Nucleus accumbens (tissue), 56 donors: ENCODE data around the gene RTN4.
"Not testable (repeated sequence)": the region's sequence is repeated elsewhere in the genome, so short reads cannot be mapped to it uniquely, and the experiment has no call there.

Source experiments
- DNase-seq, 56 donors: peaks; one replicate each; lab custom pipeline; 2025; lab: John Stamatoyannopoulos, UW

Gene RTN4

GRCh38 chr2:55050100-55050994 lies at the start of gene RTN4:
Gene RTN4, minus strand, starts transcription at chr2:55050451. Its CDS starts 151 bp downstream, at chr2:55050300.
- DNase-seq: peak; percentile 83 to 99 (median 99)

- DNase-seq: no peak
These were observed 49.2 kb upstream of the RTN4 start for GRCh38 chr2:55099493-55099877.

- DNase-seq: no peak
These were observed 47.5 kb upstream of the RTN4 start for GRCh38 chr2:55097461-55098410.

DNA sequence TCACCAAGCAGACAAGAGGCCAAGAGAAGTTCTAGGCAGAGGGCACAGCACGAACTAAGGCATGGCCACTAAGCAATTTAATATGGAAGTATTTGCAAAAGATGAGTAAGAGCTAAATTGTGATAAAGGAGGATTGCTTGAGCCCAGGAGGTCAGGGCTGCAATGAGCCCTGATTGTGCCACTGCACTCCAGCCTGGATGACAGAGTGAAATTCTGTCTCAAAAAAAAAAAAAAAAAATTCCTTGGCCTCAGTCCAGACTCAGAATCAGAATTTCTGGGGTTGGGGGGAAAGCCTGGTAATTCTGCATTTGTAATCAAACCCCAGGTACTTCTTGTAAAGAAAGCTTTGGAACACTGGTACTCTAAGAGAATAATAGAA lies 46.8 kb upstream of the RTN4 start:
- no peak for DNase-seq

DNA sequence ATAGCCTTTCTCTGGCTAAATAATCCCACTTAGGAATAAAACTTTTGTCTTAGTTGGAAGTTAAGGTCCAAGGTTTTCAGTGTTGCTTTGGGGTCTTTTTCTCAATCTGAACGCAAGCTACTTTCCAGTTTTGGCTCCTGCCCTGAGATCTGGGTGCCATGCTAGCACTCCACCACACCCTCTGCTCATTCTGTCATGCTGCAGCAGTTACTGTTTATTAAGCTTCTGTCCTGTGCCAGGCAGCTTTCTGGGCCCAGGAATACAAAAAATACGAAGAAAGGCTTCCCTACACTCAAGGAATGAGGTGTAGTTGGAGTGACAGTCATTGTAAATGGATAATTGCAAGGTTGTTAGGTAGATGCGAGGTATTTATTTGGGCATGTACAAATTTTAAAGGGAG lies 46.3 kb upstream of the RTN4 start:
- DNase-seq: no peak

GRCh38 chr2:55093381-55093780 lies 43.1 kb upstream of the RTN4 start:
- DNase-seq: no peak

DNA sequence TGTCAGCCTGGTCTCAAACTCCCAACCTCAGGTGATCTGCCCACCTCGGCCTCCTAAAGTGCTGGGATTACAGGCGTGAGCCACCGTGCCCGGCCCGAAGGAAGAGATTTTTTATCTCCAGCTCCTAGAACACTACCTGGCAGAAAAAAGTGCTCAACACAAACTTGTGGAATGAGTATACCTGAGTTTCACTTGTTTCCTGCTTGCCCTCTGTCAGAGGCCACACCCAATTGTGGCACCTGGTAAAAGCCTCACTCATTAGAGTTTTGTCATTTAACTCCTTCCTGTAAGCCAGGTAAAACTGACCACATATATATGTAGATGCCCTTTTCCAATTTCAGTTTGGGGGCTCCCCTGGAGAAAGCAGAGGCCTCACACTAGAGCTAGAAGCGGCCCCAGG lies 42.2 kb upstream of the RTN4 start:
- no peak for DNase-seq

DNA sequence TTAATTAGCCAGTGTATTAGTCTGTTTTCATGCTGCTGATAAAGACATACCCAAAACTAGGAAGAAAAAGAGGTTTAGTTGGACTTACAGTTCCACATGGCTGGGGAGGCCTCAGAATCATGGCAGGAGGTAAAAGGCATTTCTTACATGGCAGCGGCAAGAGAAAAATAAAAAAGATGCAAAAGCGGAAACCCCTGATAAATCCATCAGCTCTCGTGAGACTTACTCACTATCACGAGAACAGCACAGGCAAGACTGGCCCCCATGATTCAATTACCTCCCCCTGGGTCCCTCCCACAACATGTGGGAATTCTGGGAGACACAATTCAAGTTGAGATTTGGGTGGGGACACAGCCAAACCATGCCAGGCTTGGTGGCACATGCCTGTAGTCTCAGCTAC lies 41.4 kb upstream of the RTN4 start:
- not testable (repeated sequence) for DNase-seq

GRCh38 chr2:55090702-55091101 lies 40.5 kb upstream of the RTN4 start:
- no peak for DNase-seq

DNA sequence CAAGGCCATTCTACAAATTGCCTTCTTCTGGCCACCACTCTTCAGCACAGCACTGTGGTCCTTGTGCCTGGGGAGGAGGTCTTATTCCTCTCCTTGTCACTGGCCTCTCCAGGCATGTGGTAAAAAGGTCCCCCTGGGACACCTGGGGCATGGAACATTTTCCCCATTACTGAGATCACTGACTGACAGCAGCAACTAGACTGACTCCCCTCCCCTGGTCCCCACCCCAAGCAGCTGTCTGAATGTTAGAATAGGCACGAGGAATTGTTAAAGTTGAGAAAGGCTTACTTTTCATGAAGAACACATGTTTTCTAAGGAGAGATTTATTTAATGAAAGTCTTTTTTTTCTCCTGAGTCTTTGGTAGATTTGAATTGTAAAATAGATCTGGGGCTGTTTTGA lies 39.5 kb upstream of the RTN4 start:
- no peak for DNase-seq

DNA sequence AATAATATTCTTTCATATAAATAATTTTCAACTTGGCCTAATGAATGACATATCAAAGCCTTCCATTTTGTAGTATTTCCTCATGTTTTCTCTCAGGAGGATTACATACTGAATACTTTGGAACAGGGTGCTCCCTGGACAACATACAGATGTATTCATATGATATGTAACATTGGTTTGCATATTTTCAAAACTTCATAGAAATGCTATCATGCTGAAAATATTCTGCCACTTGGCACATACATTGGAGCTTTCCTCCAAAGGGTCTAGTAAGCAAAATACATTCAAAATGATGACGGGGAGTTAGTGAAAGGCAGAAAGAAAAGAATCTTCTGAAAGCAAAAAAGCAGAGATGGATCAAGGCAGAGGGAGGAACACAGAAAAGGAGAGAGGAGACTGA lies 38.1 kb upstream of the RTN4 start:
- DNase-seq: no peak

- DNase-seq: no peak
These were observed 37.7 kb upstream of the RTN4 start for GRCh38 chr2:55087936-55088335.

DNA sequence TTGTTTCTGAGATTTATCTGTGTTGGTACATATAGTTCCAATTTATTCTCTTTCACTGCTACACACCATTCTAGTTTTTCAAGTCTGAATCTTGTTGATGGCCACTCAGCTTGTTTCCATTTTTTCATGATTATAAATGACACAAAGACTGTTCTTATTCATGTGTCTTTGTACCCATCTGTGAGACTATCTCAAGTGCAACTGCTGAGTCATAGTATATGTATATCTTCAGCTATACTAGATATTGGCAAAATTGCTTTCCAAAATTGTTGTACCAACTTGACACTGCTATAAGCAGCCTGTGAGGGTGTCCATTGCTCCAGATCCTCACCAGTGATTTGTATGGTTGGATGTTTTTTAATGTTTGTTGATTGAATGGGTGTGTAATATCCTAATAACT lies 37.2 kb upstream of the RTN4 start:
- no peak for DNase-seq

- no peak for DNase-seq
These were observed 35.1 kb upstream of the RTN4 start for GRCh38 chr2:55085113-55086040.

GRCh38 chr2:55084641-55085040 lies 34.4 kb upstream of the RTN4 start:
- DNase-seq: no peak

DNA sequence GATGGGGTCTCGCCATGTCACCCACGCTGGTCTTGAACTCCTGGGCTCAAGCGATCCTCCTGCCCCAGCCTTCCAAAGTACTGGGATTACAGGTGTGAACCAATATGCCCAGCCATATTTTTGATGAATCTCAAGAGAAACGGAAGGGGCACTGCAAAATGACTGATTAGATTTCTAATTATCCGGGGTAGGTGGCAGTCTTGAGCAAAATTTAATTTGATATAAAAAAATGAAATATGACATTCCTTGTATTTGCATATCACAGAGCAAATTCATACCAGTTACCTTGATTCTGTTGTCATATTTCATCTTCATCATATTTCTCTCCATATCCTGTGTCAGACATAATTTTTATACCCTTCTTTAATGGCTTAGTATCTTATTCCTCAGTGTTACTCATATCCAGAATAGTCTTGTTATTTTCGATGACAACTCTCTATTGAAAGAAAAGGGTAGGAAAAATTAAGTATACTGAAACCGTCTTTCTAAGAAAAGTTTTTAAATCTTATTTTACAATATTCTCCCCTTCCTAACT lies 30.0 kb upstream of the RTN4 start:
- no peak for DNase-seq

DNA sequence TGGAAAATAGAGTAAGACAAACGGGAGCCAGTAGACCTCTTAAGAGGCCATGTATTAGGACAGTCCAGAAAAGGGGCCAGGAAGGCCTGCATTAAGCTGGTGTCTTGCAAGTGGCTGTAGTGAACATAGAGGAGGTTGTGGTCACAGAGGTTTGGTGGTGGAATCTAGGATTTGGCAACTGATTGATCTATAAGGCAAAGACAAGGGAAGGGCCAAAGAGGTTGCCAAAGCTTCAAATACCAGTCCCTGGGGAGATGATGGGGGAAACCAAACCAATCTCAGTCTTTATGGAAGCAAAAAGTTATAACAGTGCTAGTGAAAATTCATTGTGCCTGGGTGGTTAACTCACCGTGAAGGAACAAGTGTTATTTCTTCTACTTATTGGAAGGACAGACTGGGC lies 28.7 kb upstream of the RTN4 start:
- DNase-seq: no peak

DNA sequence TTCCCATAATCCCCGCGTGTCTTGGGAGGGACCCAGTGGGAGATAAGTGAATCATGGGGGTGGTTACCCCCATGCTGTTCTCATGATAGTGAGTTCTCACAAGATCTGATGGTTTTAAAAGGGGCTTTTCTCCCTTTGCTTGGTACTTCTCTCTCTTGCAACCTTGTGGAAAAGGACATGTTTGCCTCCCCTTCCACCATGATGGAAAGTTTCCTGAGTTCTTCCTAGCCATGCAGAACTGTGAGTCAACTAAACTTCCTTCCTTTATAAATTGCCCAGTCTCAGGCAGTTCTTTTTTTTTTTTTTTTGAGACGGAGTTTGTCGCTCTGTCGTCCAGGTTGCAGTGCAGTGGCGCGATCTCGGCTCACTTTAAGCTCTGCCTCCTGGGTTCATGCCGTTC lies 26.5 kb upstream of the RTN4 start:
- no peak for DNase-seq

DNA sequence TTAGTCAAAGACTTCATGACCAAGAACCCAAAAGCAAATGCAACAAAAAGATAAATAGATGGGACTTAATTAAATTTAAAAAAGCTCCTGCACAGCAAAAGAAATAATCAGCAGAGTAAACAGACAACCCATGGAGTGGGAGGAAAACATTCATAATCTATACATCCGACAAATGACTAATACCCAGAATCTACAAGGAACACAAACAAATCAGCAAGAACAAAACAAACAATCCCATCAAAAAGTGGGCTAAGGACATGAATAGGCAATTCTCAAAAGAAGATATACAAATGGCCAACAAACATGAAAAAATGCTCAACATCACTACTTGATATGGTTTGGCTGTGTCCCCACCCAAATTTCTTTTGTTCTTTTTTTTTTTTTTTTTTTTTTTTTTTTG lies 25.8 kb upstream of the RTN4 start:
- DNase-seq: not testable (repeated sequence)
